K562 (cell line): ENCODE data around the gene CDH2. TPM values are rescaled to one million over a fixed set of nuclear protein-coding genes. Genes with fewer than 3 reads are reported as not detected.

Source experiments
- ATAC-seq: fragments of 200-7000 bp; cut with Tn5 transposase; 3 replicates; pipeline ENCODE4 v1.9.1; 2020; ENCODE audit warnings: moderate library complexity
- BruUV-seq: library from RNA; stranded (reverse); fragments of 400-500 nt; replicated peaks from 2 replicates; lab custom pipeline; 2021; lab: Mats Ljungman, UMichigan
- CTCF ChIA-PET: fragments of 300-600 bp; formaldehyde crosslinking; extraction: SDS; loops from one replicate; lab custom pipeline; 2021; ENCODE audit warnings: low intra/inter-chr PET ratio; lab: Yijun Ruan, JAX
- POLR2A ChIA-PET: fragments of 300-600, 350-650 bp; sonication (Branson Sonifier 250); formaldehyde crosslinking; extraction: SDS; loops from one replicate; lab custom pipeline; 2021; ENCODE audit warnings: antibody characterized with exemption, inconsistent platforms; lab: Yijun Ruan, JAX
- DNase-seq, 4 experiments: peaks; one replicate each; pipeline versions ENCODE4 v3.0.0 to v3.0.0-alpha.2; 2011 to 2018; ENCODE audit warnings: low spot score in 3 of 4, mixed read lengths in 3 of 4; ENCODE audit errors: extremely low read depth in 1 of 4
- FAIRE-seq: peaks from 2 replicates; lab custom pipeline; 2011; peaks lifted over from hg19 to GRCh38; lab: Jason Lieb, UNC
- H2AFZ ChIP-seq: 2 replicates; pipeline ENCODE4 v1.6.0; 2011; ENCODE audit warnings: low read depth, low read length, control low read depth, inconsistent platforms
- H3K27ac ChIP-seq: fragments of 200-600 bp; 3 replicates; pipeline ENCODE4 v1.8.0; 2011; ENCODE audit warnings: low read depth, mild to moderate bottlenecking, control low read depth, inconsistent platforms, low read length, moderate library complexity, mixed read lengths; ENCODE audit errors: extremely low read depth
- H3K27me3 ChIP-seq, 2 experiments: fragments of 300-600 bp in 1 of 2; 2 replicates in 1 of 2; 3 replicates in 1 of 2; pipeline versions ENCODE4 v1.6.0 to v1.8.0; 2011; ENCODE audit warnings: inconsistent platforms in 2 of 2, low read length in 2 of 2, mild to moderate bottlenecking in 1 of 2, mixed read lengths in 1 of 2, moderate library complexity in 1 of 2; ENCODE audit not compliant: control insufficient read depth in 2 of 2, insufficient read depth in 2 of 2
- H3K36me3 ChIP-seq: fragments of 300-600 bp; 3 replicates; pipeline ENCODE4 v1.8.0; 2011; ENCODE audit warnings: mild to moderate bottlenecking, low read length, inconsistent platforms; ENCODE audit not compliant: control insufficient read depth, insufficient read depth
- H3K4me1 ChIP-seq, 2 experiments: fragments of 200-600 bp in 1 of 2; replicated peaks in 1 of 2; 2 replicates in 1 of 2; 3 replicates in 1 of 2; pipeline versions ENCODE4 v1.5.1 to v1.8.0; 2011; ENCODE audit warnings: inconsistent platforms in 2 of 2, low read length in 2 of 2, mild to moderate bottlenecking in 1 of 2, mixed read lengths in 1 of 2, moderate library complexity in 1 of 2; ENCODE audit not compliant: control insufficient read depth in 2 of 2, insufficient read depth in 2 of 2
- H3K4me2 ChIP-seq: 2 replicates; pipeline ENCODE4 v1.6.1; 2011; ENCODE audit warnings: low read length, control low read depth, inconsistent platforms, mixed read lengths; ENCODE audit not compliant: insufficient read depth
- H3K4me3 ChIP-seq: fragments of 200-600 bp; sonication (generic), shearing (Covaris generic); 2 replicates; pipeline ENCODE4 v1.5.1; 2016; ENCODE audit warnings: control low read depth, inconsistent platforms
- H3K79me2 ChIP-seq: fragments of 200-600 bp; 3 replicates; pipeline ENCODE4 v1.8.0; 2011; ENCODE audit warnings: low read length, inconsistent platforms; ENCODE audit not compliant: control insufficient read depth, insufficient read depth
- H3K9ac ChIP-seq, 2 experiments: 2 replicates each; pipeline versions ENCODE4 v1.6.0 to v1.6.1; 2011; ENCODE audit warnings: low read depth in 2 of 2, low read length in 2 of 2, control low read depth in 1 of 2, inconsistent platforms in 1 of 2, mild to moderate bottlenecking in 1 of 2, mixed read lengths in 1 of 2; ENCODE audit not compliant: insufficient read depth in 1 of 2
- H3K9me1 ChIP-seq: one replicate; pipeline ENCODE4 v1.6.0; 2011; ENCODE audit warnings: inconsistent platforms, mild to moderate bottlenecking, low read length, moderate library complexity; ENCODE audit not compliant: control insufficient read depth, insufficient read depth
- H3K9me3 ChIP-seq: replicated peaks from 2 replicates; pipeline ENCODE4 v1.5.1; 2011; ENCODE audit warnings: low read depth, low read length, inconsistent platforms; ENCODE audit not compliant: control insufficient read depth, insufficient read depth
- H4K20me1 ChIP-seq: replicated peaks from 2 replicates; pipeline ENCODE4 v1.6.1; 2011; ENCODE audit warnings: low read length, inconsistent platforms, mixed read lengths; ENCODE audit not compliant: control insufficient read depth, insufficient read depth
- CBX2 ChIP-seq: fragments of 200-600 bp; sonication (generic); IDR thresholded peaks from one replicate; pipeline ENCODE4 v1.6.1; 2012; ENCODE audit warnings: mild to moderate bottlenecking, low read length, inconsistent platforms; ENCODE audit not compliant: insufficient read depth, poor library complexity, severe bottlenecking
- E2F8 ChIP-seq: fragments of 450-650 bp; IDR thresholded peaks from 2 replicates; pipeline ENCODE4 v1.7.1; 2018; ENCODE audit warnings: mild to moderate bottlenecking, low read depth; ENCODE audit not compliant: partially characterized antibody
- HEY1 ChIP-seq: fragments of 250-450 bp; sonication (Bioruptor Pico); IDR thresholded peaks from 2 replicates; pipeline ENCODE4 v1.5.0; 2020; ENCODE audit warnings: mild to moderate bottlenecking, moderate library complexity, borderline replicate concordance
- LEF1 ChIP-seq: fragments of 450-650 bp; IDR thresholded peaks from 2 replicates; pipeline ENCODE4 v1.6.1; 2016; ENCODE audit warnings: mild to moderate bottlenecking
- NR0B1 ChIP-seq: fragments of 450-650 bp; IDR thresholded peaks from one replicate; pipeline ENCODE4 v1.6.1; 2018; ENCODE audit warnings: mild to moderate bottlenecking, moderate library complexity; ENCODE audit not compliant: partially characterized antibody
- RBFOX2 ChIP-seq: fragments of 200-400 bp; formaldehyde crosslinking; IDR thresholded peaks from 2 replicates; pipeline ENCODE4 v1.6.1; 2017; ENCODE audit warnings: low read depth, mild to moderate bottlenecking, low read length, moderate library complexity
- SNIP1 ChIP-seq: fragments of 450-650 bp; IDR thresholded peaks from 2 replicates; pipeline ENCODE4 v1.7.1; 2017; ENCODE audit warnings: low read depth, mild to moderate bottlenecking
- SRSF3 ChIP-seq: fragments of 200-400 bp; formaldehyde crosslinking; IDR thresholded peaks from 2 replicates; pipeline ENCODE4 v1.6.1; 2016; ENCODE audit warnings: mild to moderate bottlenecking, low read length, moderate library complexity; ENCODE audit not compliant: insufficient read depth
- TBL1XR1 ChIP-seq, 2 experiments: IDR thresholded peaks; 2 replicates each; pipeline ENCODE4 v1.6.1; 2012; ENCODE audit warnings: improper control_type of control experiment in 2 of 2, low read length in 2 of 2, mild to moderate bottlenecking in 1 of 2
- TEAD4 ChIP-seq, 2 experiments: sonication (generic) in 1 of 2; formaldehyde crosslinking in 1 of 2; IDR thresholded peaks; 2 replicates each; pipeline versions ENCODE4 v1.6.1 to v1.8.0; 2012 to 2022; ENCODE audit warnings: borderline replicate concordance in 1 of 2, inconsistent platforms in 1 of 2, low read length in 1 of 2, mild to moderate bottlenecking in 1 of 2, missing genetic modification reagents in 1 of 2
- ZBTB8A ChIP-seq: fragments of 450-650 bp; IDR thresholded peaks from 2 replicates; pipeline ENCODE4 v1.6.1; 2018; ENCODE audit warnings: mild to moderate bottlenecking, moderate library complexity; ENCODE audit not compliant: partially characterized antibody
- ZNF583 ChIP-seq: fragments of 250-450 bp; sonication (Bioruptor Pico); IDR thresholded peaks from 2 replicates; pipeline ENCODE4 v1.4.0; 2020
- ZNF764 ChIP-seq: fragments of 250-450 bp; sonication (Bioruptor Pico); IDR thresholded peaks from 2 replicates; pipeline ENCODE4 v1.4.0; 2020; ENCODE audit warnings: low read depth, mild to moderate bottlenecking, moderate library complexity
- WGBS: fragments of 100-300 bp; shearing (Covaris generic); methylation state at CpG from one replicate; pipeline ENCODE4 v1.1.6; 2016; ENCODE audit warnings: low coverage, mixed read lengths; ENCODE audit not compliant: insufficient coverage; ENCODE audit errors: missing lambda C conversion rate; 5-methylcytosine and 5-hydroxymethylcytosine counted together
- in situ Hi-C: fragments of 300-500 bp; cut with MboI; formaldehyde crosslinking; loops from 4 replicates; pipeline ENCODE4 v1.15.0; 2018; ENCODE audit warnings: inconsistent platforms, mixed read lengths
- intact Hi-C: fragments of 100-400 bp; cut with micrococcal nuclease; formaldehyde crosslinking; loops from 2 replicates; pipeline ENCODE4 v1.14.2; 2022
- polyA plus RNA-seq, 8 experiments: library from polyadenylated mRNA; depleted of rRNA in 4 of 8; stranded (reverse) in 5 of 8; unstranded in 3 of 8; fragments of >200 nt; fragmentation: Nextera tagmentation in 2 of 8; fragmentation: Illumina TruSeq in 1 of 8; extraction: Ambion mirVana in 2 of 8; extraction: Trizol in 1 of 8; gene quantifications; 2 replicates each; pipeline versions ENCODE4 v1.2.1 to v1.2.3, GENCODE V29; 2011 to 2014; ENCODE audit warnings: inconsistent platforms in 1 of 8, missing spikeins in 1 of 8
- total RNA-seq, 7 experiments: library from RNA; depleted of rRNA in 6 of 7; stranded (reverse); fragments of >200 nt in 6 of 7; fragmentation: Illumina TruSeq in 2 of 7; extraction: Trizol in 2 of 7; gene quantifications; 2 replicates each; pipeline versions ENCODE4 v1.2.1 to v1.2.3, GENCODE V29; 2011 to 2021; ENCODE audit warnings: low replicate concordance in 1 of 7

CDH2 gene
- total and polyA plus RNA-seq, 9 of the 15 experiments (the other 6 are each of a cell fraction or from before 2014, with no cell fraction given) = 0.04 TPM; not detected in 8

DNA sequence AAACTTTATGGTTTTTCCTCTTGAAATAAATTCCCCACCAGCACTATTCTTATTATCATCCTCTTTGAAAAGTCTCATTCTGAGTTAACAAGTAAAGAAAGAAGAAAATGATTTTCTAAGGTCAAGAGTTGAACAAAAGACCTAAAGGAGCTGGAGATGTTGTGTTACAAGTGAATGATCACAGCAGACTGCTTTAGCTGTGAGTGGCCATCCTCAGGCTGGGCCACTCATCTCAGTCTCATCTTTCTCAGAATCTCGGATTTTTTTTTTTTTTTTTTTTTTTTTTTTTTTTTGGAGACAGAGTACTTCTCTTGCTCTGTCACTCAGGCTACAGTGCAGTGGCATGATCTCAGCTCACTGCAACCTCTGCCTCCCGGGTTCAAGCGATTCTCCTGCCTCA, 133.3 kb downstream of the CDH2 start:
- Histone ChIP-seq H3K4me3 (no peak overlapping the region), H3K27ac (no peak overlapping the region), H3K9me1 (no peaks in the 10 kb centered on the region), H3K4me1 (no peaks in the 10 kb centered on the region), H3K27me3 (no peaks in the 10 kb centered on the region), H3K36me3 (no peaks in the 10 kb centered on the region), H3K4me2 (no peak overlapping the region), H3K9me3 (no peaks in the 10 kb centered on the region), H3K9ac (no peak overlapping the region), H3K79me2 (no peaks in the 10 kb centered on the region), H2AFZ (no peak overlapping the region), H4K20me1 (no peaks in the 10 kb centered on the region)
- intact Hi-C loops = no loop called here
- ChIA-PET POLR2A (interaction anchor here (0.6 kb wide), 1 partner anchor 345 kb away, joined by 3 read pairs; no protein-coding TSS in a partner anchor), CTCF (no interaction called here)
- 0% methylated on average over 3 of the region's 3 CpGs for WGBS
- ATAC-seq = no peak
- no peak for DNase-seq
- no peak for FAIRE-seq
- no TSS peak for BruUV-seq
- in situ Hi-C loops = no loop called here
- TF ChIP-seq RBFOX2 (no peak), NR0B1 (no peak), ZBTB8A (no peak), ZNF764 (no peak), TBL1XR1 (IDR thresholded peaks at IDR 0.05; ENCODE audit: low read length in 2 of 2) (no peak)

DNA sequence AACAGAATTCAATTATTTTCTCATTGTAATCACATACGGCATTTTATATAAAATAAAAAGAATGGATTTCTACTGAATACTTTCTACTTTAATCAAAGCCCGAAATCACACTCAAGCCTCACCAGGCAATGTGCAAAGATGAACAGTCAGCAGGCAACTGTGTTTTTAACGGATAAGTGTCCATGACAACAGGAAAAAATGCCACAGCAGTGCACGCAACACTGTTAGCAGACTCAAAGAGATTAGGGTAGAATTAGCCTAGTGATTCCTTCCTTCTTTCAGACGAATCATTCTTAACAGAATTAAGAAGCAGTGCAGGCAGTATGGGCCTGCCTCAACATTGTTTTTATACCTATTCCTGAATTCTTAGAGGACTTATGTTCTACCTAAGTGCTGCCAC, 135.6 kb downstream of the CDH2 start:
- POLR2A ChIA-PET = no interaction called here
- H3K4me3 ChIP-seq = no peak overlapping the region
- ATAC-seq (no peak), FAIRE-seq (no peak), DNase-seq (no peak)
- CTCF ChIA-PET = no interaction called here
- H3K9ac ChIP-seq = no peak overlapping the region
- intact Hi-C loops (no loop called here), in situ Hi-C loops (no loop called here)
- no peak overlapping the region for H2AFZ ChIP-seq
- H3K4me1 ChIP-seq = no peaks in the 10 kb centered on the region
- WGBS = 3% methylated on average over 5 of the region's 5 CpGs
- no peaks in the 10 kb centered on the region for H3K27me3 ChIP-seq
- H3K9me1 ChIP-seq = no peaks in the 10 kb centered on the region
- no peaks in the 10 kb centered on the region for H3K9me3 ChIP-seq
- H3K79me2 ChIP-seq = no peaks in the 10 kb centered on the region
- BruUV-seq = no TSS peak
- no peaks in the 10 kb centered on the region for H4K20me1 ChIP-seq
- H3K4me2 ChIP-seq = no peak overlapping the region
- no peaks in the 10 kb centered on the region for H3K36me3 ChIP-seq
- no peak overlapping the region for H3K27ac ChIP-seq
- TF ChIP-seq E2F8 = no peak
- no peak for TF ChIP-seq SRSF3
- no peak for TF ChIP-seq SNIP1
- TF ChIP-seq HEY1 = no peak
- TF ChIP-seq LEF1 = no peak
- TF ChIP-seq ZNF583 = no peak
- no peak for TF ChIP-seq CBX2
- TF ChIP-seq TEAD4 (IDR thresholded peaks at IDR 0.05; ENCODE audit: low read length) = no peak
- no peak for TF ChIP-seq TEAD4 (CRISPR knock-in tag; IDR thresholded peaks at IDR 0.05; ENCODE audit: borderline replicate concordance)
